Kidney epithelial cell (primary cell): ENCODE results near the gene INPP5A. TPM values are rescaled to one million over a fixed set of nuclear protein-coding genes. Genes with fewer than 3 reads are reported as not detected.

Source experiments
- DNase-seq: peaks from one replicate; pipeline ENCODE4 v3.0.0-alpha.2; 2010; ENCODE audit warnings: low read depth
- H3K27me3 ChIP-seq: 2 replicates; pipeline ENCODE4 v1.6.0; 2011; ENCODE audit warnings: low read length; ENCODE audit not compliant: control insufficient read depth, insufficient read depth
- H3K36me3 ChIP-seq: 2 replicates; pipeline ENCODE4 v1.5.1; 2011; ENCODE audit warnings: low read length; ENCODE audit not compliant: control insufficient read depth, insufficient read depth
- H3K4me3 ChIP-seq: 2 replicates; pipeline ENCODE4 v1.5.1; 2011; ENCODE audit warnings: low read depth, mild to moderate bottlenecking, control low read depth, low read length
- CTCF ChIP-seq: IDR thresholded peaks from 2 replicates; pipeline ENCODE4 v1.5.1; 2011; ENCODE audit warnings: mild to moderate bottlenecking, moderate library complexity, low read length, control low read depth, inconsistent platforms; ENCODE audit not compliant: insufficient read depth, poor library complexity, severe bottlenecking
- total RNA-seq: library from RNA; depleted of rRNA; stranded (reverse); fragments of >200 nt; gene quantifications from 2 replicates; pipeline ENCODE4 v1.2.3, GENCODE V29; 2015

INPP5A gene
- total RNA-seq, 1 donor from 2014 or later, result 45.1 TPM

- no peak for DNase-seq
- TF ChIP-seq CTCF, result no peak
Observed at GRCh38 chr10:132779549-132780294, 242.1 kb downstream of the INPP5A start.

GRCh38 chr10:132780356-132780755 is 242.8 kb downstream of the INPP5A start:
- no peaks in the 10 kb centered on the region for H3K36me3 ChIP-seq
- no peak overlapping the region for H3K4me3 ChIP-seq
- peaks cover 27% of the 10 kb centered on the region for H3K27me3 ChIP-seq
- DNase-seq, result no peak
- TF ChIP-seq CTCF, result no peak

More at GRCh38 chr10:132779549-132780294, 242.1 kb downstream of the INPP5A start:
- Histone ChIP-seq H3K27me3 (peaks cover 20% of the 10 kb centered on the region), H3K36me3 (no peaks in the 10 kb centered on the region), H3K4me3 (no peak overlapping the region)

GRCh38 chr10:132781556-132781955 is 244.0 kb downstream of the INPP5A start:
- Histone ChIP-seq H3K27me3 (peaks cover 32% of the 10 kb centered on the region), H3K36me3 (no peaks in the 10 kb centered on the region), H3K4me3 (no peak overlapping the region)
- no peak for DNase-seq
- no peak for TF ChIP-seq CTCF

GRCh38 chr10:132783165-132783939 is 245.8 kb downstream of the INPP5A start:
- TF ChIP-seq CTCF, result no peak
- DNase-seq, result no peak
- Histone ChIP-seq H3K4me3 (no peak overlapping the region), H3K36me3 (no peaks in the 10 kb centered on the region), H3K27me3 (peaks cover 49% of the 10 kb centered on the region)

GRCh38 chr10:132783940-132784865 is 246.6 kb downstream of the INPP5A start:
- Histone ChIP-seq H3K27me3 (peaks cover 56% of the 10 kb centered on the region), H3K36me3 (no peaks in the 10 kb centered on the region), H3K4me3 (no peak overlapping the region)
- DNase-seq, result no peak
- no peak for TF ChIP-seq CTCF
